WTC11 (cell line): Measurements from ENCODE around the gene TNFRSF19. TPM values are rescaled to one million over a fixed set of nuclear protein-coding genes. Genes with fewer than 3 reads are reported as not detected.

Experiments used
- ATAC-seq: fragments of 200-7000 bp; cut with Tn5 transposase; 2 replicates; pipeline ENCODE4 v1.10.0; 2021; ENCODE audit warnings: mild to moderate bottlenecking, moderate library complexity
- CTCF ChIA-PET: fragments of 300-600 bp; sonication (Branson Sonifier 250); formaldehyde crosslinking; loops from one replicate; lab custom pipeline; 2021; ENCODE audit warnings: antibody characterized with exemption; lab: Charles Lee
- POLR2A ChIA-PET: fragments of 350-600 bp; sonication (Branson Sonifier 250); formaldehyde crosslinking; loops from one replicate; lab custom pipeline; 2021; ENCODE audit warnings: antibody characterized with exemption; lab: Charles Lee
- DNase-seq: peaks from one replicate; pipeline ENCODE4 v3.0.0; 2021; ENCODE audit warnings: low spot score
- H3K27ac Mint-ChIP-seq: 2 replicates; pipeline ENCODE4 v1.8.0; 2021; ENCODE audit warnings: mixed read lengths
- H3K27me3 Mint-ChIP-seq: 2 replicates; pipeline ENCODE4 v1.8.0; 2021; ENCODE audit warnings: low read depth, mild to moderate bottlenecking, moderate library complexity, mixed read lengths
- H3K36me3 Mint-ChIP-seq: 2 replicates; pipeline ENCODE4 v1.8.0; 2021; ENCODE audit warnings: mixed read lengths
- H3K4me1 Mint-ChIP-seq: 2 replicates; pipeline ENCODE4 v1.8.0; 2022; ENCODE audit warnings: mixed read lengths
- H3K4me3 Mint-ChIP-seq: 2 replicates; pipeline ENCODE4 v1.8.0; 2021; ENCODE audit warnings: mild to moderate bottlenecking, moderate library complexity, mixed read lengths
- H3K9me3 Mint-ChIP-seq: 2 replicates; pipeline ENCODE4 v1.8.0; 2021; ENCODE audit warnings: mixed read lengths
- CBFB ChIP-seq: sonication (generic); formaldehyde crosslinking; IDR thresholded peaks from 2 replicates; pipeline ENCODE4 v1.8.1; 2022; ENCODE audit warnings: mild to moderate bottlenecking, low read depth, missing genetic modification reagents
- FOXJ3 ChIP-seq: sonication (generic); formaldehyde crosslinking; IDR thresholded peaks from 2 replicates; pipeline ENCODE4 v1.9.0; 2021; ENCODE audit warnings: missing genetic modification reagents, mild to moderate bottlenecking, borderline replicate concordance
- FOXK1 ChIP-seq: sonication (generic); formaldehyde crosslinking; IDR thresholded peaks from 2 replicates; pipeline ENCODE4 v1.8.0; 2022; ENCODE audit warnings: mild to moderate bottlenecking, moderate library complexity, missing genetic modification reagents
- GTF2I ChIP-seq: fragments of 250-450 bp; sonication (Bioruptor Pico); conservative IDR thresholded peaks from 2 replicates; pipeline ENCODE4 v1.4.0; 2021; ENCODE audit warnings: mild to moderate bottlenecking
- IRF2 ChIP-seq: sonication (generic); formaldehyde crosslinking; IDR thresholded peaks from 2 replicates; pipeline ENCODE4 v1.8.0; 2022; ENCODE audit warnings: low read depth, missing genetic modification reagents, borderline replicate concordance
- KAT7 ChIP-seq: sonication (generic); formaldehyde crosslinking; IDR thresholded peaks from 2 replicates; pipeline ENCODE4 v1.8.1; 2023; ENCODE audit warnings: missing genetic modification reagents, mild to moderate bottlenecking, borderline replicate concordance
- MXD4 ChIP-seq: fragments of 250-450 bp; sonication (Bioruptor Pico); IDR thresholded peaks from 2 replicates; pipeline ENCODE4 v1.8.0; 2021; ENCODE audit warnings: mild to moderate bottlenecking, moderate library complexity, borderline replicate concordance
- MYBL2 ChIP-seq: sonication (generic); formaldehyde crosslinking; IDR thresholded peaks from 2 replicates; pipeline ENCODE4 v1.8.1; 2023; ENCODE audit warnings: mild to moderate bottlenecking, moderate library complexity, missing genetic modification reagents
- SMAD3 ChIP-seq: sonication (generic); formaldehyde crosslinking; IDR thresholded peaks from 2 replicates; pipeline ENCODE4 v1.8.0; 2022; ENCODE audit warnings: missing genetic modification reagents, mild to moderate bottlenecking, borderline replicate concordance
- SOX15 ChIP-seq: fragments of 250-450 bp; sonication (Bioruptor Pico); IDR thresholded peaks from 2 replicates; pipeline ENCODE4 v1.9.0; 2021; ENCODE audit warnings: mild to moderate bottlenecking
- SP1 ChIP-seq: sonication (generic); formaldehyde crosslinking; conservative IDR thresholded peaks from 2 replicates; pipeline ENCODE4 v1.8.1; 2022; ENCODE audit warnings: missing genetic modification reagents
- TCF7 ChIP-seq: sonication (generic); formaldehyde crosslinking; IDR thresholded peaks from 2 replicates; pipeline ENCODE4 v1.8.0; 2022; ENCODE audit warnings: mild to moderate bottlenecking, low read depth, missing genetic modification reagents, moderate library complexity
- TEAD1 ChIP-seq: sonication (generic); formaldehyde crosslinking; IDR thresholded peaks from 2 replicates; pipeline ENCODE4 v1.8.0; 2022; ENCODE audit warnings: mild to moderate bottlenecking, missing genetic modification reagents
- ZNF219 ChIP-seq: sonication (generic); formaldehyde crosslinking; IDR thresholded peaks from 2 replicates; pipeline ENCODE4 v1.8.0; 2023; ENCODE audit warnings: missing genetic modification reagents, mild to moderate bottlenecking, borderline replicate concordance
- ZNF416 ChIP-seq: fragments of 250-450 bp; sonication (Bioruptor Pico); IDR thresholded peaks from 2 replicates; pipeline ENCODE4 v1.9.0; 2021; ENCODE audit warnings: mild to moderate bottlenecking, inconsistent platforms
- ZNF671 ChIP-seq: fragments of 250-450 bp; sonication (Bioruptor Pico); IDR thresholded peaks from 2 replicates; pipeline ENCODE4 v1.8.0; 2021; ENCODE audit warnings: mild to moderate bottlenecking
- total RNA-seq: library from RNA; stranded (reverse); gene quantifications from 3 replicates; pipeline ENCODE4 v1.2.3, GENCODE V29; 2021
- TF ChIP-seq, protein P1 (sequence below): sonication (generic); formaldehyde crosslinking; IDR thresholded peaks from 2 replicates; pipeline ENCODE4 v1.8.1; 2022; ENCODE audit warnings: mild to moderate bottlenecking, moderate library complexity, missing genetic modification reagents
- TF ChIP-seq, protein P2 (sequence below): sonication (generic); formaldehyde crosslinking; IDR thresholded peaks from 2 replicates; pipeline ENCODE4 v1.8.1; 2022; ENCODE audit warnings: low read depth, mild to moderate bottlenecking, moderate library complexity, missing genetic modification reagents, borderline replicate concordance
- TF ChIP-seq, protein P3 (sequence below): sonication (generic); formaldehyde crosslinking; IDR thresholded peaks from 2 replicates; pipeline ENCODE4 v1.8.0; 2022; ENCODE audit warnings: mild to moderate bottlenecking, missing genetic modification reagents
- TF ChIP-seq, protein P4 (sequence below): sonication (generic); formaldehyde crosslinking; conservative IDR thresholded peaks from 2 replicates; pipeline ENCODE4 v1.8.1; 2023; ENCODE audit warnings: mild to moderate bottlenecking, low read depth, missing genetic modification reagents, moderate library complexity

The TNFRSF19 gene
- total RNA-seq, 1 experiment from 2014 or later: 0.20 TPM

DNA sequence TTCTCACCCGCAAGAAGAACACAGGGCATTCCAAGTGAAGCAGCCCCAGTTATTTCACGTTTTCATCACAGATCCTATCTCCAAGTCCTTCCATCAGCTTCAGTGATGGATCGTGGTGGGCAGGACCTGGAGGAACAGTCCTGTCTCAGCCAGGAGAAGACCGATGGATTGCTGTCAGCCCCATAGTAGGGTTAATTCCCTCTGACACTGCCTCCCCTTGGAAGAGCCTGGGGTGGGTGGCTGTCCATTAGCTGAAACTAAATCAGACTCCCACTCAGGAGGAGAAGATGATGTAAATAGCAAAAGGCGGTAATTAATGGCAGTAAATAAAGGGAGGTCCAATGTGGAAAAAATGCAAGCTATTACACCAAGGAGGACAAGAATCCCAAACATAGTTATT lies 131.0 kb downstream of the TNFRSF19 start (continued):
- TF ChIP-seq MYBL2 (CRISPR knock-in tag) (no peak), SOX15 (no peak)

DNA sequence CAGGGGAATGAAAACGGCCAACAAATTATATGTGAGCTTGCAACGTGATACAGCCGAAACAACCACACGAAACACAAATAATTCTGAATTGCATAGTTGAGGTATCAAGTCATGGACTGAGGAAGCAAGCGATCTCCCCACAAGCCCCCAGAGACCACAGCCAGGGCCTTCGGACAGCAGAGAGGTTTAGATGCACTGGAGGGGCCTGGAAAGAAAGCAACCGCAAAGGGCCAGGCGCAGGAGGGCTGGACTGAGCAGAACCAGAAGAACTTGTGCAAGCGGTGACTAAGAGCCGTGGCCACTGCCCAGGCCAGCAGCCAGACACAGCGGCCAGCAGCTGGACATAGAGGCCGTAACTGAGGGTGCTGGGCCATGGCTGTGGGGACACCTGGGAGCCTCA lies 131.4 kb downstream of the TNFRSF19 start:
- no peaks in the 10 kb centered on the region; the same call in 1 of the 2 replicates for H3K27me3 Mint-ChIP-seq

DNA sequence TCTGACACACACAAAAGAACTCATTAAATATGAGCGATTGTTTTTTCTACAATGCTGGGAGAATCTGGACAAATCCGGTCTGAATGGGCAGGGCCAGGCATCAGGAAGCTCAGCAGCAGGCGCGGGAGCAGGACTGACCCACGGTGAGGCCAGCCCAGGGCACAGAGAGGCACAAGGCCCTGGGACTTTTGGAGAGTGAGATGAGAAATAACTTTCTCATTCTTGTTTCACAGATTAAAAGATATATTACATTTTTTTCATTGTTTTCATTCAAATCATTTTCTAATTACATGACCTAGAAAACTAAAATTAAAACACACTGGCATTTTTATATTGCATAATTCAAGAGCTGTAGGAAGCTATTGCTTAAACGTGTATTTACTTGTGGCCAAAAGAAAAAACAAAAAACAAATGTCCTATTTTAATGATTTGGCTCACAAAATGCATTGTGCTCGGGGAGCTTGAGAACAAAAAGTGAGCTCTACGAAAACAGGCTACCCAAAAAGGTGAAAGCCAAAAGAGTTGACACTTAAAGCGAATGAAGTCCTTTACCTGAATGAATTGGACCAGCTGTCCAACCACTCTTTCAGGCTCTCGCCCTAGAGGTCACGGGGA lies 133.1 kb downstream of the TNFRSF19 start:
- H3K27ac Mint-ChIP-seq: no peak overlapping the region; the same call in 1 of the 2 replicates
- no peaks in the 10 kb centered on the region for H3K9me3 Mint-ChIP-seq
- no peaks in the 10 kb centered on the region; the same call in 1 of the 2 replicates for H3K27me3 Mint-ChIP-seq
- peaks cover 17% of the 10 kb centered on the region for H3K4me1 Mint-ChIP-seq
- no peaks in the 10 kb centered on the region for H3K36me3 Mint-ChIP-seq
- H3K4me3 Mint-ChIP-seq: no peak overlapping the region
- CTCF ChIA-PET: interaction anchor here (1.0 to 1.5 kb wide), 4 partner anchors 12 to 236 kb away, joined by 3 to 4 read pairs (median 4); no protein-coding TSS in a partner anchor
- TF ChIP-seq GTF2I (CRISPR knock-in tag): no peak
- no peak for TF ChIP-seq TEAD1 (CRISPR knock-in tag)
- TF ChIP-seq FOXK1 (CRISPR knock-in tag): no peak
- TF ChIP-seq FOXJ3 (CRISPR knock-in tag): no peak
- POLR2A ChIA-PET: no interaction called here
- no peak for DNase-seq
- no peak for ATAC-seq

More for the DNA sequence above, 131.4 kb downstream of the TNFRSF19 start:
- ChIA-PET POLR2A (no interaction called here), CTCF (no interaction called here)
- no peak overlapping the region for H3K27ac Mint-ChIP-seq
- TF ChIP-seq FOXJ3 (CRISPR knock-in tag) (no peak), CBFB (CRISPR knock-in tag) (no peak), MXD4 (CRISPR knock-in tag) (no peak), SMAD3 (no peak), IRF2 (CRISPR knock-in tag) (no peak), ZNF219 (CRISPR knock-in tag) (no peak), MYBL2 (CRISPR knock-in tag) (no peak)
- TF ChIP-seq, protein P1, sequence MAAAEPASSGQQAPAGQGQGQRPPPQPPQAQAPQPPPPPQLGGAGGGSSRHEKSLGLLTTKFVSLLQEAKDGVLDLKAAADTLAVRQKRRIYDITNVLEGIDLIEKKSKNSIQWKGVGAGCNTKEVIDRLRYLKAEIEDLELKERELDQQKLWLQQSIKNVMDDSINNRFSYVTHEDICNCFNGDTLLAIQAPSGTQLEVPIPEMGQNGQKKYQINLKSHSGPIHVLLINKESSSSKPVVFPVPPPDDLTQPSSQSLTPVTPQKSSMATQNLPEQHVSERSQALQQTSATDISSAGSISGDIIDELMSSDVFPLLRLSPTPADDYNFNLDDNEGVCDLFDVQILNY (CRISPR knock-in tag): no peak
- TF ChIP-seq, protein P2, sequence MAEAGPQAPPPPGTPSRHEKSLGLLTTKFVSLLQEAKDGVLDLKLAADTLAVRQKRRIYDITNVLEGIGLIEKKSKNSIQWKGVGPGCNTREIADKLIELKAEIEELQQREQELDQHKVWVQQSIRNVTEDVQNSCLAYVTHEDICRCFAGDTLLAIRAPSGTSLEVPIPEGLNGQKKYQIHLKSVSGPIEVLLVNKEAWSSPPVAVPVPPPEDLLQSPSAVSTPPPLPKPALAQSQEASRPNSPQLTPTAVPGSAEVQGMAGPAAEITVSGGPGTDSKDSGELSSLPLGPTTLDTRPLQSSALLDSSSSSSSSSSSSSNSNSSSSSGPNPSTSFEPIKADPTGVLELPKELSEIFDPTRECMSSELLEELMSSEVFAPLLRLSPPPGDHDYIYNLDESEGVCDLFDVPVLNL (CRISPR knock-in tag): no peak
- no peaks in the 10 kb centered on the region for H3K36me3 Mint-ChIP-seq
- no peak for DNase-seq
- H3K4me1 Mint-ChIP-seq: peaks cover 19% of the 10 kb centered on the region
- no peak for ATAC-seq
- H3K9me3 Mint-ChIP-seq: no peaks in the 10 kb centered on the region
- no peak overlapping the region for H3K4me3 Mint-ChIP-seq

DNA sequence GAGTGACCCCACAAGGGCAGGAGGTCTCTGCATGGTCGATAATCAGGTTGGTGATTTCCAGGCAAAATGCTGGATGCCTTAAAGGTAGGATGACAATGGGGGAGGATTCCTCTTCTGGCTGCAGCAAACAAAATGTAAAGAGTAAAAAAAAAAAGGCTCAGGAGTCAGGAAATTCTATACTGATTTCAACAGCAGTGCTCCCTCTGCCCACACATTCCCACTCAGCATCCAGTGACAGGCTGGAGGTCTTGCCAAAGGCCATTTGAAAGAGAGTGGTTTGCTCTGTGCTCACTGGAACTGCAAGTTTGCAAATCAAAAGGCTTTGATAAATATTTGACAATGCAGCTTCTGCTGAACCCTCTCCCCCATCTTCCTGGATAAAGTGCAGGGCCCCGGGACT lies 135.4 kb downstream of the TNFRSF19 start:
- CTCF ChIA-PET: interaction anchor here (1.3 kb wide), 1 partner anchor 10 kb away, joined by 3 read pairs; no protein-coding TSS in a partner anchor
- no peak for ATAC-seq
- POLR2A ChIA-PET: no interaction called here

DNA sequence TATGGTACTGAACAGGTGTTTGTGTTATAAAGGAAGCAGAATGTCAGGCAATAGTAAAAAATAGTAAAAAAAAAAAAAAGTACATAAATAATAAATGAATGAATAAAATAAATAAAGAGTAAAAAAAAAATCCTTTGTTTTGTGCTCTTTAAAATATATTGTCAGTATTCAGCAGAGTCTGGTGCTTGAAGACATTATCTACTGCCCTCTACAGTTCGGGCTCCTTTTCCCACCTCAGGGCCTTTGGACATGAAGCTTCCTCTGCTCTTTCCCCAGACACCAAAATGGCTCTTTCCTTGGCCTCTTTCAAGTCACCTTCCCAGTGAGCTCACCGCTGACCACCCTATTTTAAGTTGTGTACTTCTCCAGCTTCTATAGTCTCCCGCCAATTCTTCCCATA lies 137.5 kb downstream of the TNFRSF19 start:
- Mint-ChIP-seq H3K9me3 (peaks cover 10% of the 10 kb centered on the region), H3K36me3 (peaks cover 6% of the 10 kb centered on the region), H3K27ac (no peak overlapping the region), H3K4me3 (no peak overlapping the region), H3K27me3 (no peaks in the 10 kb centered on the region; the same call in 1 of the 2 replicates), H3K4me1 (peaks cover 6% of the 10 kb centered on the region)
- DNase-seq (no peak), ATAC-seq (no peak; the same call in 1 of the 2 replicates)
- CTCF ChIA-PET: interaction anchor here (0.6 to 1.4 kb wide), 7 partner anchors 9 to 241 kb away, joined by 3 to 6 read pairs (median 3); no protein-coding TSS in a partner anchor
- POLR2A ChIA-PET: no interaction called here
- TF ChIP-seq SP1 (CRISPR knock-in tag) (no peak), SMAD3 (no peak), TCF7 (CRISPR knock-in tag) (no peak), ZNF671 (CRISPR knock-in tag) (no peak), ZNF416 (CRISPR knock-in tag) (no peak)
- TF ChIP-seq, protein P3, sequence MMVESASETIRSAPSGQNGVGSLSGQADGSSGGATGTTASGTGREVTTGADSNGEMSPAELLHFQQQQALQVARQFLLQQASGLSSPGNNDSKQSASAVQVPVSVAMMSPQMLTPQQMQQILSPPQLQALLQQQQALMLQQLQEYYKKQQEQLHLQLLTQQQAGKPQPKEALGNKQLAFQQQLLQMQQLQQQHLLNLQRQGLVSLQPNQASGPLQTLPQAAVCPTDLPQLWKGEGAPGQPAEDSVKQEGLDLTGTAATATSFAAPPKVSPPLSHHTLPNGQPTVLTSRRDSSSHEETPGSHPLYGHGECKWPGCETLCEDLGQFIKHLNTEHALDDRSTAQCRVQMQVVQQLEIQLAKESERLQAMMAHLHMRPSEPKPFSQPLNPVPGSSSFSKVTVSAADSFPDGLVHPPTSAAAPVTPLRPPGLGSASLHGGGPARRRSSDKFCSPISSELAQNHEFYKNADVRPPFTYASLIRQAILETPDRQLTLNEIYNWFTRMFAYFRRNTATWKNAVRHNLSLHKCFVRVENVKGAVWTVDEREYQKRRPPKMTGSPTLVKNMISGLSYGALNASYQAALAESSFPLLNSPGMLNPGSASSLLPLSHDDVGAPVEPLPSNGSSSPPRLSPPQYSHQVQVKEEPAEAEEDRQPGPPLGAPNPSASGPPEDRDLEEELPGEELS (CRISPR knock-in tag): no peak
- TF ChIP-seq, protein P4, sequence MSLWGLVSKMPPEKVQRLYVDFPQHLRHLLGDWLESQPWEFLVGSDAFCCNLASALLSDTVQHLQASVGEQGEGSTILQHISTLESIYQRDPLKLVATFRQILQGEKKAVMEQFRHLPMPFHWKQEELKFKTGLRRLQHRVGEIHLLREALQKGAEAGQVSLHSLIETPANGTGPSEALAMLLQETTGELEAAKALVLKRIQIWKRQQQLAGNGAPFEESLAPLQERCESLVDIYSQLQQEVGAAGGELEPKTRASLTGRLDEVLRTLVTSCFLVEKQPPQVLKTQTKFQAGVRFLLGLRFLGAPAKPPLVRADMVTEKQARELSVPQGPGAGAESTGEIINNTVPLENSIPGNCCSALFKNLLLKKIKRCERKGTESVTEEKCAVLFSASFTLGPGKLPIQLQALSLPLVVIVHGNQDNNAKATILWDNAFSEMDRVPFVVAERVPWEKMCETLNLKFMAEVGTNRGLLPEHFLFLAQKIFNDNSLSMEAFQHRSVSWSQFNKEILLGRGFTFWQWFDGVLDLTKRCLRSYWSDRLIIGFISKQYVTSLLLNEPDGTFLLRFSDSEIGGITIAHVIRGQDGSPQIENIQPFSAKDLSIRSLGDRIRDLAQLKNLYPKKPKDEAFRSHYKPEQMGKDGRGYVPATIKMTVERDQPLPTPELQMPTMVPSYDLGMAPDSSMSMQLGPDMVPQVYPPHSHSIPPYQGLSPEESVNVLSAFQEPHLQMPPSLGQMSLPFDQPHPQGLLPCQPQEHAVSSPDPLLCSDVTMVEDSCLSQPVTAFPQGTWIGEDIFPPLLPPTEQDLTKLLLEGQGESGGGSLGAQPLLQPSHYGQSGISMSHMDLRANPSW (CRISPR knock-in tag): no peak

More for the DNA sequence above, 135.4 kb downstream of the TNFRSF19 start:
- no peak for DNase-seq
- H3K36me3 Mint-ChIP-seq: no peaks in the 10 kb centered on the region
- no peak for TF ChIP-seq KAT7 (CRISPR knock-in tag)
- H3K27ac Mint-ChIP-seq: no peak overlapping the region
- H3K9me3 Mint-ChIP-seq: no peaks in the 10 kb centered on the region
- H3K4me3 Mint-ChIP-seq: no peak overlapping the region
- peaks cover 17% of the 10 kb centered on the region for H3K4me1 Mint-ChIP-seq
- no peaks in the 10 kb centered on the region; the same call in 1 of the 2 replicates for H3K27me3 Mint-ChIP-seq
